Left cardiac atrium (tissue), 4 donors: ENCODE results near the gene IPO9. TPM values are rescaled to one million over a fixed set of nuclear protein-coding genes. Genes with fewer than 3 reads are reported as not detected.

Experiments
- ATAC-seq, 2 donors: fragments of 200-7000 bp; cut with Tn5 transposase; one replicate each; pipeline ENCODE4 v1.9.1; 2020; ENCODE audit warnings: mild to moderate bottlenecking in 2 of 2, moderate library complexity in 2 of 2
- DNase-seq: peaks from one replicate; pipeline ENCODE4 v3.0.0-alpha.2; 2020
- intact Hi-C, 2 donors: fragments of 100-400 bp; cut with DNase I; formaldehyde crosslinking; loops; one replicate each; pipeline versions ENCODE4 v1.14.1 to v1.15.1; 2022 to 2023
- microRNA-seq, 2 donors: library from miRNA; unstranded; fragments of <30 nt; microRNA quantifications; one replicate each; pipeline ENCODE4 v1.2.0, GENCODE V29; 2020
- total RNA-seq, 2 donors: library from RNA; stranded (reverse); fragmentation: NEBNext Ultra II Directional; extraction: Animal tissue kit (Norgen Biotek cat#: 25700); gene quantifications; one replicate each; pipeline ENCODE4 v1.2.1, GENCODE V29; 2021
- donor health status: DM: no; HTN: yes; CAD: no.
- donor health status: DM: no; HTN: yes; CAD: no; lungs with severe emphysema.
- donor health status: DM: yes; HTN: yes; CAD: no.
- donor health status: Dilated cardiomyopathy.

IPO9 gene
- total RNA-seq, 2 donors from 2014 or later, result 25.8 to 26.6 TPM

DNA sequence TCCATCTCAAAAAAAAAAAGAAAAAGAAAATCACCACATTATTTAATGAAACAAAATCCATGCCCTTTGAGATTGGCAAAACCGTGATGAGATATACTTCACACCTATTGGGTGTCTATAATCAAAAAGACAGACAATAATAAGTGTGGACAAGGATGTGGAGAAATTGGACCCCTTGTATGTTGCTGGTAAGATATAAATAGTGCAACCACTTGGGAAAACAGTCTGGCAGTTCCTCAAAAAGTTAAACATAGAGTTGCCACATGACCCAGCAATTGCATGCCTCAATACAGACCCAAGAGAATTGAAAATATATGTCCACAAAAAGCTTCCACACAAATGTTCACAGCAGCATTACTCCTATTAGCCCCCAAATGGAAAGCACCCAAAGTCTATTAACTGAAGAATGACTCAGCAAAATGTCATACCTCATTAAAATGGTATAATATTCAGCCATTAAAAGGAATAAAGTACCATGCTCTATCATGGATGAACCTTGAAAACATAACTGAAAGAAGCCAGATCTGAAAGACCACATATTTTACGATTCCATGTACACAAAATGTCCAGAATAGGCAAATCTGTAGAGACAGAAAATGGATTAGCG, 93.1 kb downstream of the IPO9 start:
- intact Hi-C loops, result no loop called here
- ATAC-seq (no peak), DNase-seq (no peak)

DNA sequence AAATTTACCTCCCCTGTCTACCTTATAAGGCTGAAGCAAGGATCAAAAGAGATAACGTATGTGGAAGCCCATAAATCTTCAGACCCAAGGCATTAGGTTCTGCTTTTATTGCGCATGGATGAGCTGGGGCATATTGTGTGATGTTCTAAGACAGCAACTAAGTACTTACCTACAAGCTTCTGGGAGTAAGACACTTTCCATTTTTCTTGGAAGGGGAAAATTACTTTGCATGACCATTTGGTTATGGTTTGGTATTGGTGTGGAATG, 96.3 kb downstream of the IPO9 start:
- no peak for DNase-seq
- intact Hi-C loops, result no loop called here
- no peak for ATAC-seq

DNA sequence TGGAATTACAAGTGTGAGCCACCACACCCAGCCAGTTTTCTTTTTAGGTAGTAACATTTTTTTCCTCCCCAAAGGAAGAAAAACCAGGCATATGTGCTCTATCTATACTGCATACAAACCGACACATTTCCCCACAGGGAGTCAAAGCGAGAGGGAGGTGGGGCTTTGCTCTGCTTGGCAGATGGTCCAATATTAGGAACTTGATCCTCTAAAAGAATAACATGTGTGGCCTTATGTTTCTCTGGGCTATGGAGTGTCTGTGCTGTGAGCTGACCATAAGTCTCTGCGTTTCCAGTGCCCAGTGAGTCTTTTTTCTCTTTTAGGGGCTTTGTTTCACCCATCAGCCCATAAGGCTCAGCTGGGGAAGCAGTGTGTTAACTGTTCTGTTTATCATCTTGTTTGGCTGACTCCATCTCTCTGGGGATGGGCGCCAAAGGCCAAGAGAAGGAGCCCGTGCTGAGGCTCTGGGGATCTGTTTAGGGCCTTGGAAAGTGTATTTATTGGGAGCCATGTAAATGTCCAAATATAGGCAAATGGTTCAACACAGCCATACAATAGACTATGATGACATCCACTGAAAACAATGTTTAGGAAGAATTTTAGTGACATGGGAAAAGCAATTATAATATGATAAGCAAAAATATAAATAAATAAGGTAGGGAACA, 97.2 kb downstream of the IPO9 start:
- intact Hi-C loops, result no loop called here
- ATAC-seq, result no peak
- DNase-seq, result no peak

DNA sequence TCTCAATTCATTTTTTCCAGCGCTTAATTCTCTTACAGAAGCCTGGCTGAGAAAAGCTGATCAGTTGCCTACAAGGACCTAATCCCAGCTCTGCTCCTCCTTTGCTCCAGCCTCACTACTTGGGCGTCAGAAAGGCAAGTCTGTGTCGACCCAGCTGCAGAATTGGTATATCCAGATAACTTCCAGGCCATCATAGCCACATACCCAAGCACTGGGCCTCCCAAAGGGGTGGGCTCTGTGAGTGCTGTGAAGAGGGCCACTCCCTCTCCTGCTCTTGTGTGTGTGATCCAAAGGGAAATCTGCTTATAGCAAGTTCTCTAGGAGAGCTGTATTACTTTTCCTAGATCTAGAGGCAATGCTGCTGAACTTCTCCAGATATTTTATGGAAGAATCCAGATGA, 99.3 kb downstream of the IPO9 start:
- intact Hi-C loops, result no loop called here
- no peak for DNase-seq
- ATAC-seq, result no peak

DNA sequence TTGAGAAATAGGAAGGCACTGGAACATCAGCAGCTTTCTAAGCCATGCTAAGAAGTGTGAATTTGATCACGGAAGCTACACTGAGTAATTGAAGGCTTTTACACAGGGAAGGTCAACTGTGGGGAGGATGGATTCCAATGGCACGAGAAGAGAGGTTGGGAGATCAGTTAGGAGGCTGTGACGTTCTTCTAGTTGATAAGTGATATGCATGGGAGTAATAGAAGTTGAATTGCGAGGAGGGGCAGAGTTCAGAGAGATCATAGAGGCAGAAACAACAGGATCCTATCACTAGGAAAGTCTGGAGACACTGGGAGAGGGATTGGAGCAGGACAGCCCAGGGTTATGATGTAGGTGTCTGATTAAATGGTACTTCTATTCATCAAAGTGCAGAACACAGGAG, 101.2 kb downstream of the IPO9 start:
- no peak for ATAC-seq
- intact Hi-C loops, result no loop called here
- DNase-seq, result no peak

DNA sequence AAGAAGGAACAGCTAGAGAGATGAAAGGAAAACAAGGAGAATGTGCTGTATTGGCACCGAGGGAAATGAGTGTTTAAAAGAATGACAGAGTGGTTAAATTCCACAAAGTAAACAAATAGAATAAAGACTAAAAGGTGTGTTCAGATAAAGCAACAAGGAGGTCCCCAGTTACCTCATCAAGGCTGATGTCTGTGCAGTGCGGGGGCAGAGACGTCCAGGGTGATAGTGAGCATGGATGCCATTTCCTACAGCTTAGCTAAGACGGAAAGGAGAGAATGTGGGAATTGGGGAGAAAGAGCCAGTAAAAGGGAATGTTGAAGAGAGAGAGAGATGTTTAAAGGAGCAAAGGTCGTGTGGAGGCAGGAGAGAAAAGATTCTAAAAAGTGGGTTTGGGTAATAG, 101.8 kb downstream of the IPO9 start:
- ATAC-seq (no peak), DNase-seq (no peak)
- intact Hi-C loops, result no loop called here

Small RNAs within 50 kb of the gene (microRNA-seq; reads per million reads assigned to microRNA genes)
- 0 reads per million in 2 donors for gene MIR1231
- gene MIR6739, result 0 to 0.54 reads per million in 2 donors

Other genes with a start within 250 kb of the IPO9 start
- 10 to 100 TPM; 47.5 to 49.0 TPM for gene SHISA4, start 59.7 kb downstream of the IPO9 start, total RNA-seq
- gene LMOD1, start 117.4 kb downstream of the IPO9 start, total RNA-seq, result 10 to 100 TPM; 21.3 to 36.2 TPM
- gene TIMM17A, start 126.3 kb downstream of the IPO9 start, total RNA-seq, result 10 to 100 TPM; 64.7 to 94.4 TPM
- gene RNPEP, start 153.5 kb downstream of the IPO9 start, total RNA-seq, result 10 to 100 TPM; 22.6 to 25.2 TPM
- gene ELF3, start 181.4 kb downstream of the IPO9 start, total RNA-seq, result 1 to 10 TPM in 1 of 2 donors, under 1 TPM in 1; 0.59 to 8.5 TPM